Esophagus squamous epithelium (tissue), 5 donors: Measurements from ENCODE around the gene PAOX. TPM values are rescaled to one million over a fixed set of nuclear protein-coding genes. Genes with fewer than 3 reads are reported as not detected.

Experiments used
- DNase-seq: peaks from one replicate; lab custom pipeline; 2025; lab: John Stamatoyannopoulos, UW
- H3K27ac ChIP-seq, 4 donors: fragments of 200-600 bp; sonication (generic); one replicate each; pipeline ENCODE4 v1.5.1; 2016 to 2019; ENCODE audit warnings: mild to moderate bottlenecking in 1 of 4
- H3K27me3 ChIP-seq, 4 donors: fragments of 200-600 bp; sonication (generic); 1 replicate in 3 of 4; 2 replicates in 1 of 4; pipeline versions ENCODE4 v1.5.1 to v1.6.0; 2017 to 2021; ENCODE audit warnings: antibody characterized with exemption in 1 of 4
- H3K36me3 ChIP-seq, 3 donors: fragments of 200-600 bp; sonication (generic); one replicate each; pipeline ENCODE4 v1.5.1; 2016 to 2019
- H3K4me1 ChIP-seq, 3 donors: fragments of 200-600 bp; sonication (generic); one replicate each; pipeline ENCODE4 v1.5.1; 2017 to 2019
- H3K4me3 ChIP-seq, 4 donors: fragments of 200-600 bp; sonication (generic); 1 replicate in 3 of 4; 2 replicates in 1 of 4; pipeline ENCODE4 v1.5.1; 2016 to 2019; ENCODE audit warnings: mild to moderate bottlenecking in 2 of 4, moderate library complexity in 1 of 4
- H3K9me3 ChIP-seq, 3 donors: fragments of 200-600 bp; sonication (generic); one replicate each; pipeline ENCODE4 v1.5.1; 2016 to 2019
- POLR2A ChIP-seq, 4 donors: fragments of 450-650 bp; IDR thresholded peaks; one replicate each; pipeline ENCODE4 v1.6.1; 2017; ENCODE audit warnings: antibody characterized with exemption in 4 of 4, mild to moderate bottlenecking in 4 of 4, moderate library complexity in 3 of 4
- WGBS, 2 donors: methylation state at CpG; one replicate each; pipeline ENCODE4 v1.1.5; 2018; 5-methylcytosine and 5-hydroxymethylcytosine counted together
- intact Hi-C: fragments of 100-400 bp; cut with DNase I; formaldehyde crosslinking; loops from one replicate; pipeline ENCODE4 v1.15.0; 2022
- total RNA-seq, 4 donors: library from RNA; depleted of rRNA; stranded (reverse); fragments of >200 nt; gene quantifications; one replicate each; pipeline ENCODE4 v1.1.0, GENCODE V29; 2016
- TF ChIP-seq, protein P1 (sequence below), 6 experiments: fragments of 450-650 bp in 4 of 6; fragments of 200-600 bp in 2 of 6; sonication (generic) in 2 of 6; IDR thresholded peaks; one replicate each; pipeline ENCODE4 v1.5.1; 2016 to 2019; ENCODE audit warnings: antibody characterized with exemption in 6 of 6, mild to moderate bottlenecking in 4 of 6, moderate library complexity in 4 of 6
- donor health status: DM: yes; HTN: yes; CAD: no.

PAOX gene
- total RNA-seq, 4 donors from 2014 or later = 11.5 to 16.6 (median 15.9) TPM

DNA sequence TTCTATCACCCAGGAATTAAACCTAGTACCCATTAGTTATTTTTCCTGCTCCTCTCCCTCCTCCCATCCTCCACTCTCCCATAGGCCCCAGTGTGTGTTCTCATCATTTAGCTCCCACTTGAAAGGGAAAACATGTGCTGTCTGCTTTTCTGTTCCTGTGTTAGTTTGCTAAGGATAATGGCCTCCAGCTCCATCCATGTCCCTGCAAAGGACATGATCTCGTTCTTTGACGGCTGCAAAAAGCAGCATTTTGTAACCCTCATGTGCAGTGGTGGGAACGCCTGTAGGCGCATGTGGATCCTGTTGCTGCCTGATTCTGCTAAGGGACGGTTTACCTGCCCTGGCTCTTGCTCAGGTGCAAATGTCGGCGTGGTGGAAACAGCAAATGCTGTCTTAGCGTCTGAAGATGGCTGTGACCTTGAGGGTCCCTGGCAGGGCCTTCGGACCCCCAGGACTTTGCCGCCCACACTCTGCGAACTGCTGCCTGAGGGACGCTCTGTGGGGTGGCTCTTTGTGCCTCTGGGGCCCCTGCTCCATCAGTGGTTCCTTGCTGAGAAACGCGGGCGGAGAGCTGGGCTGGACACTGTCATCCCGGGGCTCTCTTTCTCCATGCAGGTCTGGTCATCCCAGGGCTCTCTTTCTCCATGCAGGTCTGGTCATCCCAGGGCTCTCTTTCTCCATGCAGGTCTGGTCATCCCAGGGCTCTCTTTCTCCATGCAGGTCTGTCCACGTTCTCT lies 9.3 kb downstream of the PAOX start:
- intact Hi-C loops = no loop called here
- H3K27ac ChIP-seq = peak overlapping the region in 2 of 4 donors; percentile 74 to 80
- H3K9me3 ChIP-seq = no peaks in the 10 kb centered on the region
- no peaks in the 10 kb centered on the region for H3K27me3 ChIP-seq
- H3K4me1 ChIP-seq = peaks cover 0 to 11% (median 1%) of the 10 kb centered on the region in 3 donors
- peak overlapping the region in 1 of 4 donors; percentile 37 for H3K4me3 ChIP-seq
- TF ChIP-seq POLR2A (IDR thresholded peaks at IDR 0.05) = no peak
- TF ChIP-seq, protein P1, sequence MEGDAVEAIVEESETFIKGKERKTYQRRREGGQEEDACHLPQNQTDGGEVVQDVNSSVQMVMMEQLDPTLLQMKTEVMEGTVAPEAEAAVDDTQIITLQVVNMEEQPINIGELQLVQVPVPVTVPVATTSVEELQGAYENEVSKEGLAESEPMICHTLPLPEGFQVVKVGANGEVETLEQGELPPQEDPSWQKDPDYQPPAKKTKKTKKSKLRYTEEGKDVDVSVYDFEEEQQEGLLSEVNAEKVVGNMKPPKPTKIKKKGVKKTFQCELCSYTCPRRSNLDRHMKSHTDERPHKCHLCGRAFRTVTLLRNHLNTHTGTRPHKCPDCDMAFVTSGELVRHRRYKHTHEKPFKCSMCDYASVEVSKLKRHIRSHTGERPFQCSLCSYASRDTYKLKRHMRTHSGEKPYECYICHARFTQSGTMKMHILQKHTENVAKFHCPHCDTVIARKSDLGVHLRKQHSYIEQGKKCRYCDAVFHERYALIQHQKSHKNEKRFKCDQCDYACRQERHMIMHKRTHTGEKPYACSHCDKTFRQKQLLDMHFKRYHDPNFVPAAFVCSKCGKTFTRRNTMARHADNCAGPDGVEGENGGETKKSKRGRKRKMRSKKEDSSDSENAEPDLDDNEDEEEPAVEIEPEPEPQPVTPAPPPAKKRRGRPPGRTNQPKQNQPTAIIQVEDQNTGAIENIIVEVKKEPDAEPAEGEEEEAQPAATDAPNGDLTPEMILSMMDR (IDR thresholded peaks at IDR 0.05) = no peak
- 68 to 75% methylated on average over 8 to 11 of the region's 17 CpGs for WGBS, 2 donors
- no peak for DNase-seq
- peaks cover 0 to 59% (median 0%) of the 10 kb centered on the region in 3 donors for H3K36me3 ChIP-seq

DNA sequence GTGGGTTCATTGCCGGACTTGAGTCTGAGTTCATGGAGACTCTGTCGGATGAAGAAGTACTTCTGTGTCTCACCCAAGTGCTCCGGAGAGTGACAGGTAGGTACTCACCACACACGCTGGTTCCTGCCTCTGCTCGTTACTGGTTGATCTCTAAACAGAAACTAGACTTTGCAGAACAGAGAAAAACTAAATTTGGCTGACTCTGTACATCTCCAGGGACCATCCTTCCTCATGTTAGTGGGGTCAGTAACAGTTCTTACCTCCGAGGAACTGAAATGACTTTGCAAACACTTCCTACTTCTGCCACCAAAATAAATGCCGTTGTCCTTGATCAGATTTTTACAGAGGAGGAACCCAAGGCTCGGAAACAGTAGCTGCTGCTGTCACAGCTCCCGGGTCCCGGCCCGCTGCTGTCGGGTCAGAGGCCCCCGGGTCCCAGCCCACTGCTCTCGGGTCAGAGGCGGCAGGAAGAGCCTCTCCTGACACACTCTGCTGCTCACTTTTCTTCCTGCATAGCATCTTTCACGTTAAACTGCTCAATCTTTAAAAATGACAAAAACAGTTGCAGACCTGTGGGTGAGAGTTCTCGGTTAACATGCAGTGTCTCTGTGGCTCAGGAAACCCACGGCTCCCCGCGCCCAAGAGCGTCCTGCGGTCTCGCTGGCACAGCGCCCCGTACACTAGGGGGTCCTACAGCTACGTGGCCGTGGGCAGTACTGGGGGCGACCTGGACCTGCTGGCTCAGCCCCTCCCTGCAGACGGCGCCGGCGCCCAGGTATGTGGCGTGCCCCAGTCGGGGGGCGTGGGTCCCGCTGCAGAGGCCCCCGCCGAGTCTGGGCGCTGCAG lies 10.1 kb downstream of the PAOX start:
- Histone ChIP-seq H3K27ac (peak overlapping the region; percentile 18 to 80 (median 57)), H3K27me3 (no peaks in the 10 kb centered on the region)

DNA sequence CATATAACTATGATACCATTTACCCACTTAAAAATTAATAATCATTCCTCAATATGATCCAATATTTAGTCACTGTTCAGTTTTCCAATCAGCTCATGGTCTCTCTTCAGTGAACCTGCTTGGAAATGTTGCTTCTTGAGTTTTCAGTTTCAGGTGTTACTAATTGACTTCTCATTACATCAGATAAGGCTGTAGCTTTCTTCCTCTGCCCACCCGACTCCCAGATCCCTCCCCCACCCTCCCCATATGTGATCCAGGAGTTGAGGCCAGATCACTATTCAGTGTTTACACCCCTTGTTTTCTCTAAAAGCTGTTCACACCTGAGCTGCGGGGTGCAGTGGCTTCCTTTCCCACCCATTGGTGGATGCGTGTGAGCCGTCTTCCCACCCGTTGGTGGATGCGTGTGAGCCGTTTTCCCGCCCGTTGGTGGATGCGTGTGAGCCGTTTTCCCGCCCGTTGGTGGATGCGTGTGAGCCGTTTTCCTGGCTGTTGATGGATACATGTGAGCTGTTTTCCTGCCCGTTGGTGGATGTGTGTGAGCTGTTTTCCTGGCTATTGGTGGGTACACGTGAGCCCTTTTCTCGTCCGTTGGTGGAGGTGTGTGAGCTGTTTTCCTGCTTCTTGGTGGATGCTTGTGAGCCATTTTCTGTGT lies 11.7 kb downstream of the PAOX start:
- intact Hi-C loops = no loop called here
- no peak for DNase-seq
- Histone ChIP-seq H3K4me3 (no peak overlapping the region), H3K27ac (peak overlapping the region in 2 of 4 donors; percentile 74 to 80), H3K9me3 (no peaks in the 10 kb centered on the region), H3K27me3 (no peaks in the 10 kb centered on the region), H3K4me1 (peaks cover 4 to 28% (median 12%) of the 10 kb centered on the region in 3 donors), H3K36me3 (peaks cover 0 to 41% (median 0%) of the 10 kb centered on the region in 3 donors)
- TF ChIP-seq, protein P1 (IDR thresholded peaks at IDR 0.05) = no peak
- no peak for TF ChIP-seq POLR2A (IDR thresholded peaks at IDR 0.05)
- WGBS, 2 donors = 82 to 85% methylated on average over 15 to 17 of the region's 19 CpGs

More for the DNA sequence above, 10.1 kb downstream of the PAOX start:
- Histone ChIP-seq H3K9me3 (no peaks in the 10 kb centered on the region), H3K4me1 (peaks cover 0 to 14% (median 4%) of the 10 kb centered on the region in 3 donors), H3K4me3 (peak overlapping the region in 2 of 4 donors; percentile 22 to 37), H3K36me3 (peaks cover 0 to 51% (median 0%) of the 10 kb centered on the region in 3 donors)
- intact Hi-C loops = no loop called here
- no peak for DNase-seq
- TF ChIP-seq, protein P1 (IDR thresholded peaks at IDR 0.05) = peak in 1 of 6 experiments; percentile 7
- no peak for TF ChIP-seq POLR2A (IDR thresholded peaks at IDR 0.05)
- WGBS, 2 donors = 61 to 78% methylated on average over 15 to 29 of the region's 39 CpGs

DNA sequence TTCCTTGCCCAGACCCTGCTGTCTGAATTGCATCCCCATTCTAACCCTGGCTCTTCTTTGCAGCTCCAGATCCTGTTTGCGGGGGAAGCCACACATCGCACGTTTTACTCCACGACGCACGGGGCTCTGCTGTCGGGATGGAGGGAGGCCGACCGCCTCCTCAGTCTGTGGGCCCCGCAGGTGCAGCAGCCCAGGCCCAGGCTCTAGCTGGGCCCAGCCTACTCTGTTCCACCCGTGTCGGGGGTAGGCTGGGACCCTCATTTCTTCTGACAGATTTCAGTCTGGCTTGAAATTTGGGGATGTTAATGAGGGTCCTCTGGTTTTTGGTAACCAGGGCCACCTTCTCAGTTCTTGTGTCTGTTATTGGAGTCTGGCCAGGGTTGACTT lies 12.2 kb downstream of the PAOX start:
- no peak for DNase-seq
- no peak overlapping the region for H3K27ac ChIP-seq
- H3K4me3 ChIP-seq = no peak overlapping the region
- H3K27me3 ChIP-seq = no peaks in the 10 kb centered on the region
- H3K4me1 ChIP-seq = peaks cover 4 to 33% (median 12%) of the 10 kb centered on the region in 3 donors
- H3K36me3 ChIP-seq = peaks cover 0 to 42% (median 0%) of the 10 kb centered on the region in 3 donors
- intact Hi-C loops = no loop called here
- TF ChIP-seq, protein P1 (IDR thresholded peaks at IDR 0.05) = no peak
- TF ChIP-seq POLR2A (IDR thresholded peaks at IDR 0.05) = no peak
- WGBS, 2 donors = 83 to 93% methylated on average over 8 to 12 of the region's 12 CpGs
- H3K9me3 ChIP-seq = no peaks in the 10 kb centered on the region
